ENCODE measurements around the gene TCIRG1. TPM values are rescaled to one million over a fixed set of nuclear protein-coding genes. Genes with fewer than 3 reads are reported as not detected.

Gene TCIRG1
- total and polyA plus RNA-seq, 2 of the 13 experiments (the other 11 are each of a cell fraction or from before 2014, with no cell fraction given), result 48.0 to 69.6 TPM

GRCh38 chr11:68038226-68038717, 553 bp upstream of the TCIRG1 start (continued):
- TF ChIP-seq REST (IDR thresholded peaks at IDR 0.05; ENCODE audit: borderline replicate concordance in 1 of 2, low read depth in 1 of 2, low read length in 2 of 2) (peak in 1 of 2 experiments; percentile 58; a peak in 1 of 4 replicates), ZNF713 (CRISPR knock-in tag; IDR thresholded peaks at IDR 0.05) (0 out of 2 replicates have a peak, but pooled peaks have one; percentile 24), ZNF569 (CRISPR knock-in tag; IDR thresholded peaks at IDR 0.05; ENCODE audit: borderline replicate concordance) (no peak), ZEB1 (IDR thresholded peaks at IDR 0.05; ENCODE audit: insufficient replicate concordance, low read depth) (peak; percentile 0), MTA1 (CRISPR knock-in tag; IDR thresholded peaks at IDR 0.05; ENCODE audit: borderline replicate concordance) (peak; percentile 98), ZNF597 (CRISPR knock-in tag; IDR thresholded peaks at IDR 0.05) (no peak), ZXDC (CRISPR knock-in tag; IDR thresholded peaks at IDR 0.05) (peak; percentile 83), NCOR1 (IDR thresholded peaks at IDR 0.05; ENCODE audit: borderline replicate concordance, low read length) (peak; percentile 88), PHF21A (CRISPR knock-in tag; IDR thresholded peaks at IDR 0.05) (peak; percentile 96), ZBTB2 (CRISPR knock-in tag; IDR thresholded peaks at IDR 0.05; ENCODE audit: low read depth) (peak; percentile 76; the same call in 1 of the 2 replicates), ZNF101 (CRISPR knock-in tag; IDR thresholded peaks at IDR 0.05; ENCODE audit: borderline replicate concordance, low read depth) (no peak), ZNF672 (CRISPR knock-in tag; IDR thresholded peaks at IDR 0.05) (peak; percentile 90; the same call in 1 of the 2 replicates), SKI (IDR thresholded peaks at IDR 0.05; ENCODE audit: partially characterized antibody) (peak; percentile 88), ZNF605 (CRISPR knock-in tag; IDR thresholded peaks at IDR 0.05) (peak; percentile 92), NBN (conservative IDR thresholded peaks at IDR 0.05) (no peak), AGO2 (optimal IDR thresholded peaks at IDR 0.05; ENCODE audit: low read depth, low read length) (peak; percentile 80), TEAD3 (CRISPR knock-in tag; optimal IDR thresholded peaks at IDR 0.05; ENCODE audit: borderline replicate concordance) (peak; percentile 90), RAD51 (IDR thresholded peaks at IDR 0.05; ENCODE audit: borderline replicate concordance) (no peak), GFI1 (CRISPR knock-in tag; IDR thresholded peaks at IDR 0.05; ENCODE audit: borderline replicate concordance) (no peak), PRPF4 (IDR thresholded peaks at IDR 0.05; ENCODE audit: low read depth, low read length, poor library complexity, severe bottlenecking) (no peak), DRAP1 (CRISPR knock-in tag; IDR thresholded peaks at IDR 0.05) (peak; percentile 60; the same call in 1 of the 2 replicates)

Data from HepG2 (cell line).